ENCODE data around the gene HOXA5.

The HOXA5 gene

DNA sequence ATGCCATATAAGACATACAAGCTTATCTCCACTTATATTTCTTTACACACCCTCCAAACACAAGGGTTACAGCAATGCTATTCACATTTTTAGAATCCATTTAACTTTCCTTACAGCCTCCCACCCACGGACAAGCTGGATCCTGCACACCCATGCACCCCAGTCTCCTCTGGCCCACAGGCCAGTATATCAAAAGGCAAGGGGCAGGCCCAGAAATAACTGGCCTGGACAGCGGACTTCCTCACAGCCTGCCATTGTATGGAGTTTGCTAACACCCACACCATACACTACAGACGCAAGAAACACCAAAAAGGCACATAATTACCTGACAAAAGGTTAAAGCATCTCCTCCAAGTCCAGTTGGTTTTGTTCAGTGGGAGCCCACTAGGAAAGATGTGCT is 24.9 kb downstream of the HOXA5 start:
- no peak for DNase-seq

DNA sequence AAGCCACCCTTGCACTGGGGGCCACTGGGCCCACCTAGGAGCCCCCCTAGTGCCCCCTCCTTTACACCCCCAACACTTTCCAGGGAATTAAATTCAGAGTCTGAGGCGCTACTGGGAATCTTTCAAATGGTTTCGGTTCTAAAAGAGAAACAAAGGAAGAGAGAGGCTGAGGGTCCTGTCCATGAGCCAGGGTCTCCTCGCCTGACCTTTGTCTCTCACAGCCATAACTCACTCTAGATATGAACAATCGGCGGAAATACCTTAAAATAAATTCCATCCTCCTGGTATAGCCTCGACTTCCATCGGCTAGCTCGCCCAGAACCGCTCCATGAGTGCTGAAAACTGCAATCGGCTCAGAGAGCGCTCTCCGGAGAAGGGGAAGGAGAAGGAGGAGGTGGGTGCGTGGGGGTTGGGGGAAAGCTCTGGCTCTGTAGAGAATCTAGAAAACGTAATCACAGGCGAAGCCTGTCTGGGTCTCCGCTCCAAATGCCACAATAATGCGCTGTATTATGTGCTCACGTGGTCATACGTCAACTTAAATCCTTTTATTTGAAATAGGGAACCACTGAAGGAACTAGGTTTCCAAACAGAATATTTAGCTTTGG is 25.5 kb downstream of the HOXA5 start:
- DNase-seq, result no peak
- TF ChIP-seq GATA1 (IDR thresholded peaks at IDR 0.05; ENCODE audit: low read depth, low read length), result no peak
- no peak for TF ChIP-seq POLR2A (IDR thresholded peaks at IDR 0.05; ENCODE audit: low read length)

More for the DNA sequence above, 24.9 kb downstream of the HOXA5 start:
- TF ChIP-seq POLR2A (IDR thresholded peaks at IDR 0.05; ENCODE audit: low read length), result no peak
- TF ChIP-seq GATA1 (IDR thresholded peaks at IDR 0.05; ENCODE audit: low read depth, low read length), result no peak

DNA sequence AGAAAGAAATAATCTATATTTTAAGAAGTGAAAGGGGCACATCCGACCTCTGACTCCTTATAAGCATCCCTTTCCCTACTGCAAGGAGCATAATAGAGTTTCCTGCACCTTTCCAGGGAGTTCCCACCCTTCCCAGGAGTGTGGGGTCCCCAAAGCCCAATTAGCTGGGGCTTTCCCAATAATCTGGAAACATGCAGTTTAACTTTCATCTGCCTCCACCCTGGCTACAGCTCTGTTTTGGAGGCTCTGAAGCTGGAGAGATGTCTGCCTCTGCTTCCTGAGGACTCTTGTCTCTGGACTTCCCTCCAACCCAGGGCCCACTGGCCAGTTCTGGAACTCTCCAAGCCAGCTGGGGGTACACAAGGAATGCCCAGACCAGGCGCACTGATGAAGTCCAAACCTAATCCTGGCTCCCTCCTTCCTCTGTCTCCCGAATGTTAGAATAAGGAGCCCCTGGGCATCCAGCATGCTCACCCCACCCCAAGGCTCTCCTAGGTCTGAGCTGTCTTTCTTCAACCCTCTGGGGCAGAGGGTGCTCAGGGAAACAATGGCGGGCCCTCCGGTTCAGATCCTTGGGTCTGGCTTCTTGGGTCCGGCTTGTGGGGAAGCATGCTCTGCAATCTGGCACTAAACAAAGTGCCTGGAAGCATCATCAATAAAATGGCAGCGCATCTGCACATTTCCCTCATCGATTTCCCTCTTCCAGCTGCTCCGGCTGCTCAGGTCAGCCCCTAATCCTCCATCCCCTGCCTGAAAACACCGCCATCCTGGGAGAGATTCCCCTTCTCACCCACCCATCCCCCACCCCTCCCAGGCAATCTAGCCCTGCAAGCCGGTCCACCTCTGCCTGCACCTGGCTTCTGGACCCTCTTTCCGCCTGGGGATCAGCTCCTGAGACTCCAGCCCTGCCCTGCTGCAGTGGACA is 26.3 kb downstream of the HOXA5 start:
- TF ChIP-seq GATA1 (IDR thresholded peaks at IDR 0.05; ENCODE audit: low read depth, low read length), result no peak
- TF ChIP-seq POLR2A (IDR thresholded peaks at IDR 0.05; ENCODE audit: low read length), result no peak
- DNase-seq, result no peak

DNA sequence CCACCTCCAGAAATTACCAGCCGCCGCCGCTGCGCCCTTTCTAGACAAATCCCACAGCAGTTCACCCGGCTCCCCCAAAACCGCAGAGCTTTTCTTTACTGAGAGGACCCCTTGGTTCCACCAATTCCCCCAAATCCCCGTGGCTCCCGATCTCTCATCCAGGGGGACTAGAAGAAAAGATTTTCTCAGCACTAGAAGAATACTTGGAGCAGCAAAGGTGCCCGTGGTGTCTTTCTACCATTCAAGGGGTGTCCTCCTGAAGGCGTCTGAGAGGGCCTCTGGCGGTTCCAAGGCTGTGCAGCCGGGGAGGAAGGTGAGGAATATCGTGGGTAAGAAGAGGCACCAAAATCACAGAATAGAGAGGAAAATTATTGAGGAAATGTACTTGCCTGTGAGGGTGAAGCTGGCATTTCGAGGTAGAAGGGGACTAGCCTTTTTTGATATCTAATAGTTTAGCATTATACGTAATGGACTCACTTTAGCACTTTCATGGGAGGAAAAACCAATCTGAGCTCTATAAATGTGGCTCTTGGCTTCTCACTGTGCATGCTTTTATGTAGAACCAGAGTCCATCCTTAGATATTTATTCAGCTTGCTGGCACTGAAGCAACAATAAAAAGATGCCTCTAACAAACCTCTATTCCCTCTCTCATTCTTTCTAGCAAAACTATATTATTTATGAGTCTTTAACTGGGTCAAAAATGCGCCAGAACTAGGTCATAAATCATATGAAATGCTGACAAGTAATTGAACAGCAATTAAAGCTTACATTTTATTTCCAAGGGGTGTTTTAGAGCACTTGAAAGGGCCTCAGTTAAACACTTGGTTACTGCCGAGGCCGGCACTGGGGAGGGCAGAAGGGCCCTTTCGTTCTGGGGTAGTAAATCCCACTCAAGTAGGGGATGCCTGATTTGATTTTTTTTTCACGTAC is 27.2 kb downstream of the HOXA5 start:
- no peak for TF ChIP-seq GATA1 (IDR thresholded peaks at IDR 0.05; ENCODE audit: low read depth, low read length)
- TF ChIP-seq POLR2A (IDR thresholded peaks at IDR 0.05; ENCODE audit: low read length), result no peak
- no peak for DNase-seq

DNA sequence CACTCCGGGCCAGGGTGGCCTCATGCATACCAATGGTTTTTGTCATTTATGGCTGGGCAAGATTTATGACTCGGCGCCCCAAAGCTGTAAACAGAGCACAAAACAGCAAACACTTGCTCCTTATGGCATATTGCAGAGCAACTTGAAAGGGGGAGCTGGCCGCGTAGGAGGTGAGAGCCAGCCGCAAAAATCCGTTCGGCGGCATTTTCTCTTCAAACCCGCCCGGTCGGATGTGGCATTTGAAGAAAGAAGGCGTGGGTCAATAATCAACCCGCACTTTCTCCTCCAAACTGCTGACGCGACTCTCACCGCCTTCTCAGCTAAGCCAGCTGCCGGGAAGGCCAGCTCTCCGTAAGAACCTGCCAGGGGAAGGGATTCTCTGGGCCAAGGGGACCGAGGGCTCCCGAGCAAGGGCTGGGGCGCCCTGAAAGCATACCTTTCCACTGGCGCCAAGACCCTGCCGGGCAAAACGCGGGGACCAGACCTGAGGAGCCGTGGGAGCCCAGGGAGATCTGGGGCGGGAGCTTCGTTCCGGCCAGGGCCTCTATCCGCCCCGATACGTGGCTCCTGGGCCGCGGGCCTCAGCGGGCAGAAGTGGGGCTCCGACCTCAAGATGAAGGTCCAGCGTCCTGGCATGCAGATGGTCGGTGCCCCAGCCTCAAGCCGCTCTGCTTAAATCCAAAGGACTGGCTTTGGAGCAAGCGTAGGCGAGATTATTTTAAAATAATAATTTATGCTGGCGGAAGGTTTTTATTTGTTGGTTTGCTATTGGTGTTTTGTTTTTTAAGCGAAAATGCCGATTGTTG is 28.1 kb downstream of the HOXA5 start:
- TF ChIP-seq GATA1 (IDR thresholded peaks at IDR 0.05; ENCODE audit: low read depth, low read length), result no peak
- no peak for TF ChIP-seq POLR2A (IDR thresholded peaks at IDR 0.05; ENCODE audit: low read length)
- no peak for DNase-seq

DNA sequence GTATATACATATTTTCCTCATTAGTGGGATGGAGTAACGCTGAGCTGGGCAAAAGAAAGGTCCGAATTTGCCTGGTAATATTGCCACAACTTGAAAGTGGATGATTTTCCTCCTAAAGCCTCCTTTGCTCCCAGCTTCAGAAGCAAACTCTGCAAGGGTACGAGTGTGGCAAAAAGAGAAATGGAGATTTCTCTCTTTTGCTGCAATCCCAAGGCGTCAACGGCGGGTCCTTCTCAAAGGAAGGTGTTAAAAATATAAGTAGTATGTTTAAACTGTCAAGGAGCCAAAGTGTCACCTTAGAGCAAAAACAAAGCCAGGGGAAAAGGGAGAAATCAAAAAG is 28.6 kb downstream of the HOXA5 start:
- no peak for DNase-seq
- TF ChIP-seq GATA1 (IDR thresholded peaks at IDR 0.05; ENCODE audit: low read depth, low read length) (no peak), POLR2A (IDR thresholded peaks at IDR 0.05; ENCODE audit: low read length) (no peak)

DNA sequence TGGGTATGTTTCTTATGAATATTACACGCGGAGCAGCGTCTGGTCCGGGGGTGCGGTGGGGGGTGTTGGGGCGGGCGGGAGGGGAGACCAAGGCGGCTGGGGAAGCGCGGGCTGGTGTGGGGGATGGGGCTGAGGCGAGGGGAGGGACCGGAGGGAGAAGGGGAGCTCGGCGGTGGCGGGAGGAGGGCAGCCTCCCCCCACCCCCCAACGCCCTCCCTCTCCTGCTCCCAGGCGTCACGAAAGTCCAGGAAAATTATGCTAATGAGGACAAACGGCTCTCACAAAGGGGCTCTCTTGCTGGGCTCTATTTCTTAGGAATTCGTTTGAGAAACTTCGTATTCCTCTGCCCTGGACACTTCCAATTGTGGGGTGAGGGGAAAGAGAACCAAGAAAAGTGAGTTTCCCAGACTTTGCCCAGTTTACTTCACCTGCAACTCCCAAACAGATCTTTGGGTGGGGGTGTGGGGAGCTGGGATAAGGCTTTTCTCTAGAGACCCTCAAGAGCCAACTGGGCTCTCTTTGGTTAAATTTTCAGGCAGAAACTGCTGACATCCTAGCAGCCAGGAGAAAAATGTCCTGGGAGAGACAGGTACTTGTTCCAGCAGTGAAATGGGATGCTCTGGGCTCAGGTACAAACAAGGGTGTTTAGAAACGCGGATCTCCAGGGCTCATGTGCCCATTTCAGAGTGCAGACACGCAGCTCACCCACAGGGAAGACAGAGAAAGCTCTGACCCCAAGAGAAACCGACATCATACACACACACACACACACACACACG is 29.3 kb downstream of the HOXA5 start:
- DNase-seq, result no peak
- TF ChIP-seq POLR2A (IDR thresholded peaks at IDR 0.05; ENCODE audit: low read length), result no peak
- no peak for TF ChIP-seq GATA1 (IDR thresholded peaks at IDR 0.05; ENCODE audit: low read depth, low read length)

DNA sequence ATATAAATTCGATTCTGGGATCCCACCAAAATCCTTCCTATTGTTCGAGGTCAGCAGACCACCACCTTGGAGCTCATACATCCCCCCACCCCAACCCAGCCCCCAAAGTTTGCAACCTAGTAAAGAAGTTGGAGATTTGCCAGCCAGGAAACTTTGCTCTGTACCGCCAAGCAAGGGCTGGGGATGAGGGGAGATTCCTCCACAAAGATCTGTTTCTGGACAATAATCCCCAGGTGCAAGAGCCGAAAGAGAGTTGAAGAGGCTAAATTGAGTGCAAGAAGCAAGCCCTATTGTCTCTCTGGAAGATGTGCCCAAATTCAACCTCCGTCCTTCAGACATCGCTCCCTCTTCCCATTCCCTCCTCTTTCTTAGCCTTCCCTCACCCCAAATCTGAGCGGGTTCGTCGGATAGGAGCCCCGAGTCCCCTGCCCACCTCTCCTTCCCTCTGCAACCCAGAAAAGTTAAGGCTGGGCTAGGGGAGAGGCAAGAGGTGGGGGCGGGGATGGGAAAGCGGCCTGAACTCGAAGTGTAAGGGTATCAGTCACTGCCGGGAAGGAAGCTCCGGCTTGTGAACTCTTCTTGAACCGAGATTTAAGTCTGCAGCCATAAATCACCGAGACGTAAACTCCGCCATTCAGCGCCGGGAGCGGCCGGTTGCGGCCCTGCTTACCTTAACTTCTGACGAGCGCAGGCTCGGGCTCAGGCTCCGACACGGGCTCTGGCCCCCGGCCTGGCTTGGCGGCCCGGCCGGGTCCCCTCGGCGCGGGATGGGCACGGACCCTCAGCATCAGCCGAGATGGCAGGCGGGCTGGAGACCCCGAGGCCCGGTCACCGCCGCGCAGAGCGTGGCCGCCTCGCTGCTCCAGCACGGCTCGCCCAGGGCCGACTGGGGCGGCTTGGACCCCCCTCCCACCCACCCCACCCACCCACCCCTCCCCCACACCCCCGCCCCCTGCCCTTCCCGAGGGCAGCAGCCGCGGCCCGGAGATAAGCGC is 30.2 kb downstream of the HOXA5 start:
- TF ChIP-seq POLR2A (IDR thresholded peaks at IDR 0.05; ENCODE audit: low read length) (no peak), GATA1 (IDR thresholded peaks at IDR 0.05; ENCODE audit: low read depth, low read length) (no peak)
- no peak for DNase-seq

DNA sequence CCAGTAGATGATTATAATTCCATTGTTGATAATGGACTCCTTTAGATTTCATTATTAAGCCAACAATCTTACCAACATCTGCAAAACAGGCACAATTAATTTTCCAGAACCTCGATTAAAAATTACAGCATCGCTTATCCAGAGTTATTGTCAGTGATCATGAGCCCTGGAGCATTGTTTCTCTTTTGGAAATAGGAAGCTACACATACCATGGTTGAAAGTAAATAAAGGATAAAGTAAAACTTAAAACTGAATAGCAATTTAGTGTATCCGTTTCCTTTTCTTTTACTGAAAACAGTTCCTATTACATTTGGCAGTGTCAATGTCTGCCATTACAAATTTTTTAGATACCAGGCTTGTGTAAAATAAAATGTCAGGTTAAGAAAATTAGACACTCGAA is 31.1 kb downstream of the HOXA5 start:
- no peak for TF ChIP-seq GATA1 (IDR thresholded peaks at IDR 0.05; ENCODE audit: low read depth, low read length)
- TF ChIP-seq POLR2A (IDR thresholded peaks at IDR 0.05; ENCODE audit: low read length), result no peak
- no peak for DNase-seq

DNA sequence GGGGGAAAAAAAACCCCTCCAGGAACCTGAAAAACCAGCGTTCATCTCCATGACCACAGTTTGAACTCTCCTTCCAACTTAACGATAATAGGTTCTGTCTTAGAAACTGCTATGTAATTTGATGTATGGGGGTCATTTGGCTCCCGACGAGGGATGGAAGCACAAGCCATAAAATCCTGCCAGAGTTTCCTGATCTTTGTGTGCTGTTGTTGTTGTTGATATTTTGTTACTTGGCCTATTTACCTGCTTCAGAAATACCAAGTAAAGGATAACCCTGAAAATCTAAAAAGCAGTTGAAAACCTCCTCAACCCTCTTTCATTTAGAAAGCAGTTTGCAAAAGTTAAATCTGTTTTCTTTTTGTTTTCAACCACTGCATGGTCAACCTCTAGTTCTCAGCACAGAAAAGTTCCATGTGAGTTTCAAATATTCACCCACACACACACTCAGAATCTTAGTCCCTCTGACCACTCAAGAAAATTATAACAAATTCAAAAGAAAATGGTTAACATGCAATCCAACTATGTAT is 31.7 kb downstream of the HOXA5 start:
- no peak for DNase-seq
- no peak for TF ChIP-seq GATA1 (IDR thresholded peaks at IDR 0.05; ENCODE audit: low read depth, low read length)
- no peak for TF ChIP-seq POLR2A (IDR thresholded peaks at IDR 0.05; ENCODE audit: low read length)

DNA sequence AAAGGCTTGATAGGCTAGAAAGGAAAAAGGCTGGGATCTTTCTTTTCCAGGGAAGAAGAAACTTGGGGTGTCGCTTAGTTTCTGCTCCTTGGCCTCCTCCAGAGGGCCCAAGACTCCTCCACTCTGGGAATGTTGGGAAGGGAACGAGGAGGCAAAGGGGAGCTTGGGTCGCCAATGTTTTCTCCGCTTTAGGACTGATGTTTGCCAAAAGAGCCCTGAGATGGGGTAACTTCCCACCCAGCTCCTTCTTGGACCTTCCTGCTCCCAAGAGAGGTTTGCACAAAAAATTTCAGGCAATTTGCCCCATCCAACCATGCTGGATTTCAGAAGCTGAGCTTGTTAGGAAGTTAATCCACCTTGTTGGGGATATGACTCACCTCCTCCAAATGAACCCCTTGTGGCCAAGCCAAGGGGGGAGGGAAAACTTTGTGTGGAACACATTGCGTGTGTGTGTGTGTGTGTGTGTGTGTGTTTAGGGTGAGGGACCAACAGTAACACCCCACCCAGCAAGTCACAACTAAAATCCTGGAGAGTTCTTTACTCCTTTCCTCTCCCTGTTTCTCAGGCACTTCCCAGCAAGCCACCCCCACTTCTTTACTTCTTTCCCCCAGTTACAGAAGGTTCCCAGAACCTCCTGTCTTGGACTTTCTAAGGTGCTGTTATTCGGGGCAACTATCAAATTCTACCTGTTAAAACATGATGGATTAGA is 32.3 kb downstream of the HOXA5 start:
- TF ChIP-seq POLR2A (IDR thresholded peaks at IDR 0.05; ENCODE audit: low read length) (no peak), GATA1 (IDR thresholded peaks at IDR 0.05; ENCODE audit: low read depth, low read length) (no peak)
- DNase-seq, result no peak

All from erythroblast (primary cell).